WTC11 (cell line): ENCODE data around the gene FAM240A. TPM values are rescaled to one million over a fixed set of nuclear protein-coding genes. Genes with fewer than 3 reads are reported as not detected.

Source experiments
- ARID4B ChIP-seq: sonication (generic); formaldehyde crosslinking; IDR thresholded peaks from 2 replicates; pipeline ENCODE4 v1.8.0; 2023; ENCODE audit warnings: missing genetic modification reagents, mild to moderate bottlenecking, borderline replicate concordance
- ERG ChIP-seq: fragments of 250-450 bp; sonication (Bioruptor Pico); IDR thresholded peaks from 2 replicates; pipeline ENCODE4 v1.8.0; 2021; ENCODE audit warnings: mild to moderate bottlenecking
- ESRRA ChIP-seq: sonication (generic); formaldehyde crosslinking; IDR thresholded peaks from 2 replicates; pipeline ENCODE4 v1.8.1; 2022; ENCODE audit warnings: mild to moderate bottlenecking, missing genetic modification reagents, borderline replicate concordance
- FOXP4 ChIP-seq: sonication (generic); formaldehyde crosslinking; IDR thresholded peaks from 2 replicates; pipeline ENCODE4 v1.8.0; 2022; ENCODE audit warnings: mild to moderate bottlenecking, missing genetic modification reagents
- HMGA2 ChIP-seq: fragments of 250-450 bp; sonication (Bioruptor Pico); IDR thresholded peaks from 2 replicates; pipeline ENCODE4 v1.4.0; 2021; ENCODE audit warnings: mild to moderate bottlenecking, moderate library complexity
- KAT7 ChIP-seq: sonication (generic); formaldehyde crosslinking; IDR thresholded peaks from 2 replicates; pipeline ENCODE4 v1.8.1; 2023; ENCODE audit warnings: missing genetic modification reagents, mild to moderate bottlenecking, borderline replicate concordance
- MXD4 ChIP-seq: fragments of 250-450 bp; sonication (Bioruptor Pico); IDR thresholded peaks from 2 replicates; pipeline ENCODE4 v1.8.0; 2021; ENCODE audit warnings: mild to moderate bottlenecking, moderate library complexity, borderline replicate concordance
- PRDM15 ChIP-seq: sonication (generic); formaldehyde crosslinking; IDR thresholded peaks from 2 replicates; pipeline ENCODE4 v1.8.0; 2022; ENCODE audit warnings: missing genetic modification reagents
- STAT6 ChIP-seq: sonication (generic); formaldehyde crosslinking; conservative IDR thresholded peaks from 2 replicates; pipeline ENCODE4 v1.8.1; 2023; ENCODE audit warnings: mild to moderate bottlenecking, low read depth, missing genetic modification reagents, moderate library complexity
- TP53 ChIP-seq: sonication (generic); formaldehyde crosslinking; IDR thresholded peaks from 2 replicates; pipeline ENCODE4 v1.8.1; 2023; ENCODE audit warnings: mild to moderate bottlenecking, missing genetic modification reagents
- ZBTB21 ChIP-seq: sonication (generic); formaldehyde crosslinking; IDR thresholded peaks from 2 replicates; pipeline ENCODE4 v1.8.1; 2023; ENCODE audit warnings: mild to moderate bottlenecking, missing genetic modification reagents, borderline replicate concordance
- ZNF232 ChIP-seq: sonication (generic); formaldehyde crosslinking; IDR thresholded peaks from 2 replicates; pipeline ENCODE4 v1.8.0; 2022; ENCODE audit warnings: mild to moderate bottlenecking, missing genetic modification reagents
- ZNF396 ChIP-seq: fragments of 250-450 bp; sonication (Bioruptor Pico); IDR thresholded peaks from 2 replicates; pipeline ENCODE4 v1.8.0; 2021; ENCODE audit warnings: mild to moderate bottlenecking, moderate library complexity, borderline replicate concordance
- total RNA-seq: library from RNA; stranded (reverse); gene quantifications from 3 replicates; pipeline ENCODE4 v1.2.3, GENCODE V29; 2021

Gene FAM240A
- total RNA-seq, 1 experiment from 2014 or later, result 0.13 TPM

GRCh38 chr3:46663591-46664135 lies 51.3 kb downstream of the FAM240A start (continued):
- TF ChIP-seq ARID4B (CRISPR knock-in tag) (no peak), STAT6 (no peak), PRDM15 (no peak), ESRRA (no peak), ZNF232 (CRISPR knock-in tag) (no peak), MXD4 (CRISPR knock-in tag) (no peak), HMGA2 (CRISPR knock-in tag) (no peak), KAT7 (CRISPR knock-in tag) (no peak), FOXP4 (CRISPR knock-in tag) (no peak), ZBTB21 (CRISPR knock-in tag) (no peak), ERG (no peak), ZNF396 (CRISPR knock-in tag) (no peak), TP53 (CRISPR knock-in tag) (no peak)
